Gastrocnemius medialis (tissue), 4 donors: Measurements from ENCODE around the gene BAHCC1. TPM values are rescaled to one million over a fixed set of nuclear protein-coding genes. Genes with fewer than 3 reads are reported as not detected.

Experiments
- ATAC-seq, 2 donors: fragments of 150-250 bp; one replicate each; pipeline ENCODE4 v1.9.1; 2016
- DNase-seq, 2 donors: peaks; one replicate each; pipeline ENCODE4 v3.0.0-alpha.2; 2019
- H3K27ac ChIP-seq, 4 donors: fragments of 200-600 bp; sonication (generic); 1 replicate in 1 of 4; 2 replicates in 3 of 4; pipeline ENCODE4 v1.5.1; 2016 to 2018; ENCODE audit warnings: mild to moderate bottlenecking in 2 of 4, moderate library complexity in 1 of 4
- H3K27me3 ChIP-seq, 3 donors: fragments of 200-600 bp; sonication (generic) in 2 of 3; 1 replicate in 1 of 3; 2 replicates in 2 of 3; pipeline versions ENCODE4 v1.5.1 to v1.6.0; 2016 to 2019; ENCODE audit warnings: mild to moderate bottlenecking in 1 of 3, moderate library complexity in 1 of 3
- H3K36me3 ChIP-seq, 2 donors: fragments of 200-600 bp; sonication (generic) in 1 of 2; one replicate each; pipeline ENCODE4 v1.5.1; 2017 to 2018
- H3K4me1 ChIP-seq, 2 donors: fragments of 200-600 bp; sonication (generic) in 1 of 2; one replicate each; pipeline ENCODE4 v1.5.1; 2016 to 2017; ENCODE audit warnings: mild to moderate bottlenecking in 2 of 2
- H3K4me3 ChIP-seq, 4 donors: fragments of 200-600 bp; sonication (generic) in 3 of 4; 1 replicate in 1 of 4; 2 replicates in 3 of 4; pipeline ENCODE4 v1.5.1; 2016 to 2019; ENCODE audit warnings: mild to moderate bottlenecking in 2 of 4
- H3K9me3 ChIP-seq, 3 donors: fragments of 200-600 bp; sonication (generic) in 2 of 3; 1 replicate in 1 of 3; 2 replicates in 2 of 3; pipeline ENCODE4 v1.5.1; 2016 to 2019
- POLR2A ChIP-seq, 2 donors: fragments of 450-650 bp; IDR thresholded peaks; one replicate each; pipeline ENCODE4 v1.6.1; 2017; ENCODE audit warnings: antibody characterized with exemption in 2 of 2, mild to moderate bottlenecking in 2 of 2, moderate library complexity in 2 of 2
- in situ Hi-C, 4 donors: fragments of 200-750 bp; cut with MboI; loops; one replicate each; pipeline versions ENCODE4 v1.15.0 to v1.8.0; 2017; ENCODE audit warnings: low sequenced_read_pairs in 4 of 4
- intact Hi-C: fragments of 100-400 bp; cut with DNase I; formaldehyde crosslinking; loops from one replicate; pipeline ENCODE4 v1.15.1; 2023; ENCODE audit warnings: low total_unique reads
- total RNA-seq, 4 donors: library from RNA; depleted of rRNA; stranded (reverse); fragments of >200 nt; gene quantifications; one replicate each; pipeline versions ENCODE4 v1.1.0 to v1.2.3, GENCODE V29; 2016
- TF ChIP-seq, protein P1 (sequence below), 5 experiments: fragments of 450-650 bp in 3 of 5; fragments of 200-600 bp in 2 of 5; sonication (generic) in 2 of 5; IDR thresholded peaks in 4 of 5; conservative IDR thresholded peaks in 1 of 5; 1 replicate in 4 of 5; 2 replicates in 1 of 5; pipeline ENCODE4 v1.5.1; 2016 to 2019; ENCODE audit warnings: antibody characterized with exemption in 5 of 5, mild to moderate bottlenecking in 3 of 5, moderate library complexity in 3 of 5

The BAHCC1 gene
- total RNA-seq, 4 donors from 2014 or later: 2.5 to 8.4 (median 5.8) TPM

DNA sequence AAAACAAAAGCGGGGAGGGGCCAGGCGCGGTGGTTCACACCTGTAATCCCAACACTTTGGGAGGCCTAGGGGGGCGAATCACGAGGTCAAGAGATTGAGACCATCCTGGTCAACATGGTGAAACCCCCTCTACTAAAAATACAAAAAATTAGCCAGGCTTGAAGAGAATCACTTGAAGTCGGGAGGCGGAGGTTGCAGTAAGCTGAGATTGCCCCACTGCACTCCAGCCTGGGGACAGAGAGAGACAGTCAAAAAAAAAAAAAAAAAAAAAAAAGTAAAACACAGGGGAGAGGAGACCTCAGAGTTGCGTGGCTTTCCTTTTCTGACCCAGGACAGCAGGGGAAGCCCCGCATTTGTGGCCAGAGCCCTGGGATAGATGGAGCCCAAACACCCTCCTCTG, 97.4 kb downstream of the BAHCC1 start:
- intact Hi-C loops (no loop called here), in situ Hi-C loops (loop anchor here in 1 of 4 donors (25.0 kb wide), 1 partner anchor 230 kb away; no protein-coding TSS in a partner anchor)
- TF ChIP-seq POLR2A (IDR thresholded peaks at IDR 0.05): no peak
- TF ChIP-seq, protein P1, sequence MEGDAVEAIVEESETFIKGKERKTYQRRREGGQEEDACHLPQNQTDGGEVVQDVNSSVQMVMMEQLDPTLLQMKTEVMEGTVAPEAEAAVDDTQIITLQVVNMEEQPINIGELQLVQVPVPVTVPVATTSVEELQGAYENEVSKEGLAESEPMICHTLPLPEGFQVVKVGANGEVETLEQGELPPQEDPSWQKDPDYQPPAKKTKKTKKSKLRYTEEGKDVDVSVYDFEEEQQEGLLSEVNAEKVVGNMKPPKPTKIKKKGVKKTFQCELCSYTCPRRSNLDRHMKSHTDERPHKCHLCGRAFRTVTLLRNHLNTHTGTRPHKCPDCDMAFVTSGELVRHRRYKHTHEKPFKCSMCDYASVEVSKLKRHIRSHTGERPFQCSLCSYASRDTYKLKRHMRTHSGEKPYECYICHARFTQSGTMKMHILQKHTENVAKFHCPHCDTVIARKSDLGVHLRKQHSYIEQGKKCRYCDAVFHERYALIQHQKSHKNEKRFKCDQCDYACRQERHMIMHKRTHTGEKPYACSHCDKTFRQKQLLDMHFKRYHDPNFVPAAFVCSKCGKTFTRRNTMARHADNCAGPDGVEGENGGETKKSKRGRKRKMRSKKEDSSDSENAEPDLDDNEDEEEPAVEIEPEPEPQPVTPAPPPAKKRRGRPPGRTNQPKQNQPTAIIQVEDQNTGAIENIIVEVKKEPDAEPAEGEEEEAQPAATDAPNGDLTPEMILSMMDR (IDR thresholded peaks at IDR 0.05 in 4 of 5, conservative IDR thresholded peaks at IDR 0.05 in 1 of 5): no peak
- no peaks in the 10 kb centered on the region for H3K36me3 ChIP-seq
- ATAC-seq (no peak), DNase-seq (no peak)
- H3K4me1 ChIP-seq: peaks cover 4 to 10% of the 10 kb centered on the region in 2 donors
- H3K4me3 ChIP-seq: no peak overlapping the region
- H3K27me3 ChIP-seq: no peaks in the 10 kb centered on the region
- no peak overlapping the region for H3K27ac ChIP-seq
- no peaks in the 10 kb centered on the region for H3K9me3 ChIP-seq

DNA sequence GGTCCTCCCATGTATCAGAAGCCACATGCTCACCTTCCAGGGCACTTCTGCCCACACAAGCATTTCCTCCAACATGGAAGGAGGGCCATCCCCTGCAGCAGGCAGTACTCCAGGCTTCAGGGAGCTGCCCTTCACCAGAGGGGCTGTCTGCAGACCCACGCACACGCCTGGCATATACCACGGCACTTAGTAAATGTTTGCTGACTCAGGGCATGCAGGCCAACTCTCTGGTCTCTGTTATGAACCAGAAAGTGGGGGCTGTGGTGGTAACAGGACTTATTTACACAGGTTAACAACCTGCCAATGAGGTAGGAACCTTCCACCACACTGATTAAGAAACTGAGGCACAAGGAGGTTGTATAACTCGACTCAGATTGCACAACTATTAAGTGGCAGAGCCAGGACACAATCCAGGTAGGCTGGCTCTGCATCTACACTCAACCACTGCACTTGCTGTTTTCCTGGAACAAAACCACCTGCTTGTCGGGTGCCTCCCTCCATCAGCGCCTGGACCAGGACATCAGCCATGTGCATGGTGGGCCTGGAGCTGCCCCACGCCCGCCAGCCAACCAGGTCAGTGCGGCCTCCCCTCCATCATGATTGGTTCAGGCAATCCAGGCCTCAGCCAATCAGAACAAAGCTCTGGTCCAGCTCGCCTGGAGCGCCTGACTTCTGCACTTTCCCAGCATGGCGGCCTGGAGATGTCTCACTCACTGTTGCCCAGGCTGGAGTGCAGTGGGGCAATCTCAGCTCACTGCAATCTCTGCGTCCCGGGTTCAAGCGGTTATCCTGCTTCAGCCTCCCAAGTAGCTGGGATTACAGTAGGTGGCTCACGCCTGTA, 98.2 kb downstream of the BAHCC1 start:
- Histone ChIP-seq H3K9me3 (no peaks in the 10 kb centered on the region), H3K27me3 (no peaks in the 10 kb centered on the region), H3K27ac (no peak overlapping the region), H3K4me1 (peaks cover 3 to 6% of the 10 kb centered on the region in 2 donors), H3K4me3 (no peak overlapping the region), H3K36me3 (no peaks in the 10 kb centered on the region)
- ATAC-seq (no peak), DNase-seq (no peak)
- TF ChIP-seq, protein P1 (IDR thresholded peaks at IDR 0.05 in 4 of 5, conservative IDR thresholded peaks at IDR 0.05 in 1 of 5): no peak
- TF ChIP-seq POLR2A (IDR thresholded peaks at IDR 0.05): no peak
- intact Hi-C loops: no loop called here
- in situ Hi-C loops: loop anchor here in 1 of 4 donors (25.0 kb wide), 1 partner anchor 231 kb away; no protein-coding TSS in a partner anchor

DNA sequence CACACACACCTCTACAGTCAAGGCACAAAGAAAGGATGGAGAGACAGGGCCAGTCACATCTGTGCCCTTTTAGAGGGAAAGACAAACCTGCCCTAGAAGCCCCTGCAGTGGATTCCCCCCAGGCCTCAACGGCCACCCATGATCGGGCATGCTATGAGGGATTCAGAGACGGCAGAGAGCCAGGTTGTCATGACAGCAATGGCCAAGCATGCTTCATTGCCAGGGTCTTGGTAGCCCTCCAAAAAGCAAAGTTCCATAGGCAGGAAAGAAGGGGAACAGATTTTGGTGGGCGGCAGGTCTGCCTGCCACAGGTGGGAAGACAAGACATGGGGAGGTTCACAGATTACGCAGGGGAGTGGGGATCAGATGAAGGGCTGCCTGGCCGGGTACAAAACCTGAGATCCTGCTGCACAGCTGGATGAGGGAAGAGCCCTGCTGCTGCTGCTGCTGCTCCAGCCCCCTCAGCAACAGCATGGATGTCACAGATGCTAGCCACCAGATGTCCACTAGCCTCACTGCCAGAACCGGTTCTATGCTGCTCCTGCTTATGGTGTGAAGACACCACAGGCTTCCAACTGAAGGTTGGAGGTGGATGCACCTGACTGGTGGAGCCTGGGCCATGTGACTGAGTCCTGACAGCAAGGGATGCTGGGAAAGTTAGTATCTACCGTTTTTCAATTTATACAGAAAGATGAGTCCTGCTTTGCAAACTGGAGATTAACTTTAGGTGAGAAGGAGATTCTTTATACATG, 99.5 kb downstream of the BAHCC1 start:
- ATAC-seq: no peak
- intact Hi-C loops: no loop called here
- no peak overlapping the region for H3K27ac ChIP-seq
- no peak for TF ChIP-seq POLR2A (IDR thresholded peaks at IDR 0.05)
- TF ChIP-seq, protein P1 (IDR thresholded peaks at IDR 0.05 in 4 of 5, conservative IDR thresholded peaks at IDR 0.05 in 1 of 5): no peak
- no peaks in the 10 kb centered on the region for H3K36me3 ChIP-seq
- no peak overlapping the region for H3K4me3 ChIP-seq
- in situ Hi-C loops: loop anchor here in 1 of 4 donors (25.0 kb wide), 1 partner anchor 233 kb away; no protein-coding TSS in a partner anchor
- H3K27me3 ChIP-seq: no peaks in the 10 kb centered on the region
- no peak for DNase-seq
- no peaks in the 10 kb centered on the region for H3K4me1 ChIP-seq
- H3K9me3 ChIP-seq: no peaks in the 10 kb centered on the region

- no peak for TF ChIP-seq POLR2A (IDR thresholded peaks at IDR 0.05)
- TF ChIP-seq, protein P1 (IDR thresholded peaks at IDR 0.05 in 4 of 5, conservative IDR thresholded peaks at IDR 0.05 in 1 of 5): no peak
- H3K27me3 ChIP-seq: no peaks in the 10 kb centered on the region
- H3K9me3 ChIP-seq: no peaks in the 10 kb centered on the region
- H3K4me1 ChIP-seq: no peaks in the 10 kb centered on the region
- no peak for ATAC-seq
- intact Hi-C loops (no loop called here), in situ Hi-C loops (loop anchor here in 1 of 4 donors (25.0 kb wide), 1 partner anchor 237 kb away; no protein-coding TSS in a partner anchor)
- no peak for DNase-seq
- no peak overlapping the region for H3K27ac ChIP-seq
- no peak overlapping the region for H3K4me3 ChIP-seq
- H3K36me3 ChIP-seq: no peaks in the 10 kb centered on the region
These were observed 103.8 kb downstream of the BAHCC1 start for GRCh38 chr17:81498953-81499600.
